ENCODE results near the gene ANK3.

DNA sequence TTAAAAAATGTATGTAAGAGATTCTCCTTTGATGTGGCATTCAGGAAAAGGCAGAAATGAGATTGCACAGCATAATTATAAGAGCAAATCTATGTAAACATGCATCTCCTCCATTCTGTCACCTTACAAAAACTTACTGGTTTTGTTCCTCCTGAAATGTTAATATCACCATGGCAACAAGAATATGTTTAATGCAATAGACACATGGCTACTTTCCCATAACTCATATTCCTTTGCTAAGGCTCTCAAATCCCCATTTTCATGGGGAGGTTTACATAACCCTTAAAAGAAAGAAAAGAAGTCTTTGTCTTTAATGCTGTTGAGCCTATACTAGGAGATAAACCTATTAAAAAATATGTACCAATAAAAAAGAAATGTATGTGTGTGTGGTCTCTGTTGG lies 136.2 kb downstream of the ANK3 start:
- TF ChIP-seq, protein P1, sequence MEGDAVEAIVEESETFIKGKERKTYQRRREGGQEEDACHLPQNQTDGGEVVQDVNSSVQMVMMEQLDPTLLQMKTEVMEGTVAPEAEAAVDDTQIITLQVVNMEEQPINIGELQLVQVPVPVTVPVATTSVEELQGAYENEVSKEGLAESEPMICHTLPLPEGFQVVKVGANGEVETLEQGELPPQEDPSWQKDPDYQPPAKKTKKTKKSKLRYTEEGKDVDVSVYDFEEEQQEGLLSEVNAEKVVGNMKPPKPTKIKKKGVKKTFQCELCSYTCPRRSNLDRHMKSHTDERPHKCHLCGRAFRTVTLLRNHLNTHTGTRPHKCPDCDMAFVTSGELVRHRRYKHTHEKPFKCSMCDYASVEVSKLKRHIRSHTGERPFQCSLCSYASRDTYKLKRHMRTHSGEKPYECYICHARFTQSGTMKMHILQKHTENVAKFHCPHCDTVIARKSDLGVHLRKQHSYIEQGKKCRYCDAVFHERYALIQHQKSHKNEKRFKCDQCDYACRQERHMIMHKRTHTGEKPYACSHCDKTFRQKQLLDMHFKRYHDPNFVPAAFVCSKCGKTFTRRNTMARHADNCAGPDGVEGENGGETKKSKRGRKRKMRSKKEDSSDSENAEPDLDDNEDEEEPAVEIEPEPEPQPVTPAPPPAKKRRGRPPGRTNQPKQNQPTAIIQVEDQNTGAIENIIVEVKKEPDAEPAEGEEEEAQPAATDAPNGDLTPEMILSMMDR (IDR thresholded peaks at IDR 0.05; ENCODE audit: extremely low read depth in 1 of 2, insufficient read depth in 1 of 2, low read depth in 1 of 2, low read length in 2 of 2) = no peak
- TF ChIP-seq, protein P2, sequence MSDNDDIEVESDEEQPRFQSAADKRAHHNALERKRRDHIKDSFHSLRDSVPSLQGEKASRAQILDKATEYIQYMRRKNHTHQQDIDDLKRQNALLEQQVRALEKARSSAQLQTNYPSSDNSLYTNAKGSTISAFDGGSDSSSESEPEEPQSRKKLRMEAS (IDR thresholded peaks at IDR 0.05; ENCODE audit: insufficient read depth, insufficient read length) = no peak
